ENCODE measurements around the gene MRC2.
"Not testable (repeated sequence)": the region's sequence is repeated elsewhere in the genome, so short reads cannot be mapped to it uniquely, and the experiment has no call there.

The MRC2 gene

DNA sequence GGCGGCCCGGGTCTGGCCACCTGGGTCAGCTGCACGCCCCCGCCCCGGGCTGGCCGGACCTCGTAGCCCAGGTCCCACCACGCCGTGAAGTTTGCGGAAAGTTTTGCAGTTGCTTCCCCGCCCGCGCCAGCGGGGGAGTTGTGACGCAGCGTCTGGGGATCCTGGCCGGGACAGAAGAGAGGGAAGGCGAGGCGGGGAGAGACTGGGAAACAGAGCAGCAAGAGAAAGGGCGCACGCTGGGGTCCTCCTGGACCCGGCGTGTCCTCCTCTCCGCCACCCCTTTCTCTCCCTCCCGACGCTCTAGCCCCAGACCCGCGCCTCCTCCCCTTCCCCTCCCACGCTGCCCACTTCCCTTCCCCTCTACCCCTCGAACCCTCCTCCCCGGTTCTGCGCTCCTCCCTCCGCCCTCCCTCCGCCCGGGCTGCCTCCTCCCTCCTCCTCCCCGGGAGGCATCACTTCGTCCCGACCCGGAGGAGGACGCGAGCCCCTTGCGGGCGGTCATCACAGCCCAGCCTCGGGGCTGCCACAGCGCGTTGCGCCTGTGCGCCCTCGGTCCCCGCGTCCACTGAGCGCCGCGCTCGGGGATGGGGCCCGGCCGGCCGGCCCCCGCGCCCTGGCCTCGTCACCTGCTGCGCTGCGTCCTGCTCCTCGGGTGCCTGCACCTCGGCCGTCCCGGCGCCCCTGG, at the start of gene MRC2:
Gene MRC2 (plus strand): TSS at position 452 of the 685 bp plus-strand sequence. CDS start 133 bp downstream, at position 585.
- no peak for DNase-seq

- DNase-seq = no peak
Measured at GRCh38 chr17:62578757-62579487, 48.5 kb upstream of the MRC2 start.

- no peak for DNase-seq
Measured at GRCh38 chr17:62580947-62581346, 46.5 kb upstream of the MRC2 start.

DNA sequence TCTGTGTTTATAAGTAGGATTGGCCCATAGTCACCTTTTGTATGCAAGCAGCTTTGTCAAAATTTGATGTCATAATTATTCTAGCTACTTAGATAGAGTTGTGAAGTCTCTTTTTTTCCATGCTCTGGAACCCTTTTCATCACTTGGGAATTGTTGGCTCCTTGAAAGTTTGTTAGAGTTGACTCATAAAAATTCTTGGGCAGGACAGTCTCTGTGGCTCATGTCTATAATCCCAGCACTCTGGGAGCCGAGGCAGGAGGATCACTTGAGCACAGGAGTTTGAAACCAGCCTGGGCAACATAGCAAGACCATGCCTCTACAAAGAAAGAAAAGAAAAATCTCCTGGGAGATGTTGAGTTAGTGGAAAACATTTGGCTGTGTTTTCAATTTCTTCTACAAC, 45.7 kb upstream of the MRC2 start:
- no peak for DNase-seq

DNA sequence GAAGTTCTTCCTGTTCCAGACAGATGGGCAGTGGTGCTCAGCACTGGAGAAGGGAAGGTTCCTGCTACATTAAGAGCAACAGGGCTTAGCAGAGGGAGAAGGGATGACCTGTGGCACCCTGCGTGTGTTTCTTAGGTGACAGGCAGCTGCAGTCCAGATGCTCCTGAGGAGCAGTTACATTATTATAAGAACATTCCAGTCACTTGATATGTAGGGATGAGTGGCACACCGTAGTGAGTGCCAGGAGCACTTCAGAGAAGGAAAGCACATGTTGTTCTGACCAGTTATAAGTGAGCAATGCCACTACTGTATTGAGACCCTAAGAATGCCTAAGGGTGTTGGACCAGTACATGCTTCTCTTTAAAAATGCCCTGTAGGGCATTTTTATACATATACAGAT, 39.9 kb upstream of the MRC2 start:
- no peak for DNase-seq

GRCh38 chr17:62588109-62588508, 39.4 kb upstream of the MRC2 start:
- no peak for DNase-seq

- no peak for DNase-seq
Measured at GRCh38 chr17:62591333-62591732, 36.1 kb upstream of the MRC2 start.

GRCh38 chr17:62591822-62592221, 35.6 kb upstream of the MRC2 start:
- not testable (repeated sequence) for DNase-seq

- DNase-seq = no peak
Measured at GRCh38 chr17:62592341-62593099, 35.0 kb upstream of the MRC2 start.

DNA sequence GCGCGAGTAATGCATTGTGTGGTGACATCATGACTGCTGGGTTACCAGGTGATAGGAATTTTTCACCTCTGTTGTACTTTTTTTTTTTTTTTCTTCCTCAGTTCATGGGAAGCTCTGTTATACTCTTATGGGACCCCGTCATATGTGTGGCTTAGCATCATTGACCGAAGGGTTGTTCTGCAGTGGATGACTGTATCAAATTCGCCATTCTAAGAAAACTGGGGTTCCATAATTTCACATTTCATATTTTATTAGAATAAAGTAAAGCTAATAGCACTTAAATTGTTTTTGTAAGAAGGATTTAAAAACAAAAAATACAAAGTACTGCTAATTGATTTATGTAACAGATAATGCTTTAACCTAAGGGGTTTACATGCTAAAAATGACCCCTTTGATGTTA, 32.0 kb upstream of the MRC2 start:
- no peak for DNase-seq

DNA sequence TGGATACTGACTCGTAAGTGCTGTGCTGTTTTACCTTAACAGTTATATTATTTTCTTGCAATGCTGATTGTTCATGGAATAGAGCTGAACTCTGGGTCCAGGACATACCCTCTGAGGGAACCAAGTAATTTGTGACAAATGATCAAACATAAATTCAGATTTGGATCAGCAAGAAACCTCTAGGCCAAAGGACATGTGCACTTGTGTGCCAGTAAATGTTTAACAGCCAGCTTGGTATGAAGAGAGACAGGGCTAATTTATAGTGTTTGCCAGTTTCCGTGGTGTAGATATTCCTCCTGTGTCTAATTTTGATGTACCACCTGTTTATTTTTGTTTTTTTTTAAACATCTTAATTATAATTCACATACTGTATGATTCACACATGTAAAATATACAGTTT, 30.8 kb upstream of the MRC2 start:
- DNase-seq = no peak

- DNase-seq = no peak
Measured at GRCh38 chr17:62597150-62597549, 30.3 kb upstream of the MRC2 start.

DNA sequence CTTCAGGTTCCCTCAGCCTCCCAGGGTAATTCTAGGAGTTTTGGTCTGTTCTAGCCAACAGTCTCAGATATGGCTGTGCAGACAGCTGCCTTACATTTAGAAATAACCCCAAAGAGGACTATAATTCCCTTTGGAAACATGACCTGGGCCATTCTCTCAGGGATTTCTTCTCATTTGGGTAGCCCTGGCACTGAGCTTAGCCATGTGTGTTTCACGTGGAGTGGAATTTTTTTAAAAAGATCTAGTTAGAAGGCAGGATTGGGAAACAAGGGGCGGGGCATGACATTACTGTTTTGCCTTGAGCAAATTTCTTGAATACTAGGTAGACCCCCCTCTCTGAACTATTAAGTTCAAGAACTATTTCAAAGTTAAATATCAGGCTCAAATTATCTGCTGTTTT, 29.6 kb upstream of the MRC2 start:
- DNase-seq = no peak

DNA sequence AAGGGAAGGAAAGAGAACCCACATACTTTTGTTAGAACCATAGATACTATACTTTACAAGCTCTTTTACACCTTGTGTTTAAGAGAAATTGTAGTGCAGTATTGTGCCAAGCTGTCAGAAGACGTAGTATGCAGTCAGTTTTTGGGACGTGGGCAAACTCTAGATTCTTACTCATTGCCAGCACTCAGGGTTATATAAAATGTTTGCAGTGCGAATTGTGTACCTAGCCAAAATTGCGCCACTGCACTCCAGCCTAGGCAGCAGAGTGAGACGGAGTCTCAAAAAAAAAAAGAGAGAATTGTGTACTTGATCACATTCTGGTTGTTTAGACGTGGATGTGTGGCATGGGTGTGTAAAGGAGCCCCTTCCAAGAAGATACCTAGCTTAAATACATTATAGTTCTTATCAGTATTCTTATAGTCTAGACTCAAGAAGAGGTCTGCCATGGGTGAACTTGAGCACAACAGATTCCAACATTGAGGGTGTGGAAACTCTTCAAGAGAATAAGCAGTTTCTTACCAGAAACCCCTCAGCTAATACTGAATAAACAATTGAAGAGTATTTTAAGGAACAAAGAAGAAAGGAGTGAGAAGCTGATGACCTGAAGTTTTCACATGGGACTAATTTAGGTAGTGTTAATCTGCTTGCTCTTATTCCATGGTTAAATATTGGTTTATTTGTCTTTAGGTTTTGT, 27.4 kb upstream of the MRC2 start:
- no peak for DNase-seq

GRCh38 chr17:62600805-62601204, 26.7 kb upstream of the MRC2 start:
- DNase-seq = no peak

DNA sequence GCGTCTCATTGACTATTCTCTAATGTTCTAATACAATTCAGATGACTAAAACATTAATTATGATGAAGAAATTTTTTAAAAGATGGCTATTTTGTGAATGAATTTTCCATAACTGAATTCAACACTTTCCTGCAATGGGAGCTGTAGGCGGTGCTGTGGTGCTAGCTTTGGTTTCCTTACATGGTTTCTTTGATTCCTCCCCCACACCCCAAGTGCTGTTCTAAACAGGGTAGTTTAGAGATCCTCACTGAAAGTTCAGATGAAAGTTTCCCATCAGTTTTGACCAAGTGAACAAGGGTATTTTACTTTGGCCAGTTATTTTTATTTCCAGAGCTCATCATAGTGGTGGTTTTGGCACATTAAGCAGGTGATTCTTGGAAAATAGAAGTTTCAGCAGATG, 26.0 kb upstream of the MRC2 start:
- no peak for DNase-seq

DNA sequence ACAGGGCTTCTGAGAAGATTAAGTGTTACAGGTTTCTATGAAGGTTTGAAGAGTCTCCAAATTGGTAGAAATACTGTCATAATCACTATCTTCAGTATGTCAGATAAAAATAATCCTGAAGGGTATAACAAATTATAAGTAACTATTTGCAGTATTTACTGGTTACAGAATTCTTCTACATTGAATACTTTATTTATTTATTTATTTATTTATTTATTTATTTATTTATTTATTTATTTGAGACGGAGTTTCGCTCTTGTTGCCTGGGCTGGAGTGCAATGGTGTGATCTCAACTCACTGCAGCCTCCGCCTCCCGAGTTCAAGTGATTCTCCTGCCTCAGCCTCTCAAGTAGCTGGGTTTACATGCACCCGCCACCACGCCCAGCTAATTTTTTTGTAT, 23.7 kb upstream of the MRC2 start:
- not testable (repeated sequence) for DNase-seq

DNA sequence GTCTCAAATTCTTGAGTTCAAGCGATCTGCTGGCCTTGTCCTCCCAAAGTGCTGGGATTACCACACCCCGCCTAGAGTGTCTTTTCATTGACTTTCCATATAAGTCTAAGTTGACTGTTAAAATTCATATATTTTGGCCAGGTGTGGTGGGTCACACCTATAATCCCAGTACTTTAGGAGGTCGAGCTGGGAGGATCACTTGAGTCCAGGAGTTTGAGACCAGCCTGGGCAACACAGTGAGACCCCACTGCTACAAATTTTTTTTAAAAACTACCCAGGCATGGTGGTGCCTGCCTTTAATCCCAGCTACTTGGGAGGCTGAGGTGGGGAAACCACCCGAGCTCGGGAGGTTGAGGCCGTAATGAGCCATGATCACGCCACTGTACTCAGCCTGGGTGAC, 21.9 kb upstream of the MRC2 start:
- DNase-seq = no peak

DNA sequence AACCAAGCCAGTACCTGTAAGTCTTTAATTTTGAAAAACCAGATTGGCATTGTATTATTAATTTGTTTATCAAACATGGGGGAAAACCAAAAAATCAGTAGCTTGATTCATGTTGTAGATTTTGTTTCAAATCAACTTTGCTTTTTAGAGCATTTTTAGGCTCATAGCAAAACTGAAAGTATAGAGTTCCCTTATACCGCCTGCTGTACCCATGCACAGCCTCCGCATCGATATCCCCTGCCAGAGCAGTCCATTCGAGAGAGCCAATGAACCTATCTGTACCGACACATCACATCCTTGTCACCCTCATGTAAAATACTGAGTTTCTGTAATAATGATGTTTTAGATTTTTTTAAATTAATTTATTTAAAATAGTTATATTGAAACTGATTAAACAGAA, 16.2 kb upstream of the MRC2 start:
- DNase-seq = no peak

GRCh38 chr17:62611728-62612127, 15.7 kb upstream of the MRC2 start:
- no peak for DNase-seq

DNA sequence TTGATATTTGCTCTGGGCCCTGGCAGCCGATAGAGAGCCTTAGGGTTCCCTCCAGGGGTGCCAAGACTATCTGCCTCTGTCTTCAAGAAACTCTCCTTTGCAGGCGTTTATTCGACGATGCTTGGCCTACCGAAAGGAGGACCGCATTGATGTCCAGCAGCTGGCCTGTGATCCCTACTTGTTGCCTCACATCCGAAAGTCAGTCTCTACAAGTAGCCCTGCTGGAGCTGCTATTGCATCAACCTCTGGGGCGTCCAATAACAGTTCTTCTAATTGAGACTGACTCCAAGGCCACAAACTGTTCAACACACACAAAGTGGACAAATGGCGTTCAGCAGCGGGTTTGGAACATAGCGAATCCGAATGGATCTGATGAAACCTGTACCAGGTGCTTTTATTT, 15.2 kb upstream of the MRC2 start:
- DNase-seq = not testable (repeated sequence)

DNA sequence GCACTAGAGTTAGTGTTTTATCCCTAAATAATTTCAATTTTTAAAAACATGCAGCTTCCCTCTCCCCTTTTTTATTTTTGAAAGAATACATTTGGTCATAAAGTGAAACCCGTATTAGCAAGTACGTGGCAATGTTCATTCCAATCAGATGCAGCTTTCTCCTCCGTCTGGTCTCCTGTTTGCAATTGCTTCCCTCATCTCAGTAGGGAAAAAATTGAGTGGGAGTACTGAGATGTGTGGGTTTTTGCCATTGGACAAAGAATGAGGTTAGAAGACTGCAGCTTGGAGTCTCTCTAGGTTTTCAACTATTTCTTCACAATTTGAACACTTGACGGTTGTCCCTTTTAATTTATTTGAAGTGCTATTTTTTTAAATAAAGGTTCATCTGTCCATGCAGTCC, 14.4 kb upstream of the MRC2 start:
- not testable (repeated sequence) for DNase-seq

DNA sequence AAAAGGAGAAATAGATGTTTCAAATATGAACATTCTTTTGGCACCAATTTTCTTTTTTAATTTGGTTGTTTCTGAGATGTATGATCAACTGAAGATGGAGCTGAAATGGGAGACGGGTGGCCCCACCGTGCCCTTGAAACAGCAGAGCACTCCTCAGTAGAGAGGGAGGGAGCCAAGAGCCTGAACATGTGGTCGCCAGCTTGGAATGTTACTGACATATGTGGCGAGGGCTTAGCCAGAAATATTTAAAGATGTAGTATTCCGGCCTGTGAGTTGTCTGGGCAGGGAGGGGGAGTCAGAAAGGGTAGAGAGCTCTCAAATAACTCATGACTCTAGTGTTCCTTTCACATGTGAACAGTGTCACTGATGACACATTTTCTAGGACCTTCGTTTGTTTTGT, 13.3 kb upstream of the MRC2 start:
- no peak for DNase-seq
